ENCODE measurements around the gene OR4F29.
"Not testable (repeated sequence)": the region's sequence is repeated elsewhere in the genome, so short reads cannot be mapped to it uniquely, and the experiment has no call there.

The OR4F29 gene

GRCh38 chr1:451578-451977, at the start of gene OR4F29:
TSS of gene OR4F29 (minus strand) at chr1:451678. CDS start at chr1:451678, 0 bp downstream.
- DNase-seq: not testable (repeated sequence)
